Measurements from ENCODE around the gene EED. TPM values are rescaled to one million over a fixed set of nuclear protein-coding genes. Genes with fewer than 3 reads are reported as not detected.

EED gene
- polyA plus RNA-seq, 1 donor (not counting 4 experiments of a cell fraction or from before 2014, with no cell fraction given), result 28.5 TPM

DNA sequence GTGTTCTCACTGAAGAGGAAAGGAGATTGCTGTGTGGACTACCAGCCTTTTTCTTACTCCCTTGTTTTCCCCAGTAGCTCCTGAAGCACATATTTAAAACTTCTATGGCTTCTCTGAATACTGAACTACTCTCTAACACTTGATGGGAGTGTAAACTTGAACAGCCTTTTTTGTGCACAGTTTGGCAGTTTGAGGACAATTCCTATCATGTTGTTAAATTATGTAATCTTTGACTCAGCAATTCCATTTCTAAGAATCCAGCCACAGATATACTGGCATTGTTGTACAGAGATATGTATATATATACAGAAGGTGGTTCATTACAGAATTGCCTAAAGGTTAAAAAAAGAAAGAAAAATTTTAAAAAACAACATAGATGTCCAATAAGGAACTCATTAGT, 47.1 kb upstream of the EED start:
- H3K79me2 ChIP-seq (ENCODE audit: control insufficient read depth, insufficient read depth, low read length), result no peaks in the 10 kb centered on the region
- H3K27me3 ChIP-seq (ENCODE audit: control insufficient read depth, extremely low read depth, insufficient read depth, low read length), result no peaks in the 10 kb centered on the region
- peaks cover 24% of the 10 kb centered on the region for H3K4me1 ChIP-seq (ENCODE audit: control insufficient read depth, extremely low read depth, insufficient read depth, low read length)
- no peak overlapping the region for H3K9ac ChIP-seq (ENCODE audit: control insufficient read depth, extremely low read depth, insufficient read depth, low read length)
- FAIRE-seq, result no peak
- no peaks in the 10 kb centered on the region for H4K20me1 ChIP-seq (ENCODE audit: control insufficient read depth, extremely low read depth, insufficient read depth, low read length)
- DNase-seq (ENCODE audit: low read depth, low spot score), result no peak
- dilution Hi-C loops (cut with MboI; ENCODE audit: extremely low pct_ligation_motif_present, low sequenced_read_pairs), result no loop called here
- H3K4me2 ChIP-seq (ENCODE audit: control insufficient read depth, extremely low read depth, insufficient read depth, low read depth, low read length), result no peak overlapping the region
- TF ChIP-seq CTCF (optimal IDR thresholded peaks at IDR 0.05 in 1 of 3, IDR thresholded peaks at IDR 0.05 in 1 of 3, conservative IDR thresholded peaks at IDR 0.05 in 1 of 3; ENCODE audit: extremely low read depth in 1 of 3, insufficient read depth in 2 of 3, low read length in 3 of 3) (no peak), EZH2 (IDR thresholded peaks at IDR 0.05; ENCODE audit: low read length) (no peak)
- no peak overlapping the region for H3K27ac ChIP-seq (ENCODE audit: control insufficient read depth, insufficient read depth, low read length)
- H3K36me3 ChIP-seq (ENCODE audit: control insufficient read depth in 2 of 2, extremely low read depth in 1 of 2, insufficient read depth in 2 of 2, low read length in 2 of 2), result no peaks in the 10 kb centered on the region
- H2AFZ ChIP-seq (ENCODE audit: control insufficient read depth, low read length), result no peak overlapping the region
- no peak overlapping the region for H3K4me3 ChIP-seq (ENCODE audit: control insufficient read depth in 2 of 3, extremely low read depth in 1 of 3, insufficient read depth in 2 of 3, low read depth in 1 of 3, low read length in 3 of 3)
- no peaks in the 10 kb centered on the region for H3K9me1 ChIP-seq (ENCODE audit: control insufficient read depth, extremely low read depth, insufficient read depth, low read length)
- H3K9me3 ChIP-seq (ENCODE audit: control insufficient read depth, low read depth, low read length), result no peaks in the 10 kb centered on the region

GRCh38 chr11:86198139-86198538, 46.4 kb upstream of the EED start:
- Histone ChIP-seq H4K20me1 (ENCODE audit: control insufficient read depth, extremely low read depth, insufficient read depth, low read length) (no peaks in the 10 kb centered on the region), H3K27ac (ENCODE audit: control insufficient read depth, insufficient read depth, low read length) (no peak overlapping the region), H3K27me3 (ENCODE audit: control insufficient read depth, extremely low read depth, insufficient read depth, low read length) (no peaks in the 10 kb centered on the region), H3K4me3 (ENCODE audit: control insufficient read depth in 2 of 3, extremely low read depth in 1 of 3, insufficient read depth in 2 of 3, low read depth in 1 of 3, low read length in 3 of 3) (no peak overlapping the region), H3K9me3 (ENCODE audit: control insufficient read depth, low read depth, low read length) (no peaks in the 10 kb centered on the region), H3K4me1 (ENCODE audit: control insufficient read depth, extremely low read depth, insufficient read depth, low read length) (peaks cover 20% of the 10 kb centered on the region), H3K9me1 (ENCODE audit: control insufficient read depth, extremely low read depth, insufficient read depth, low read length) (no peaks in the 10 kb centered on the region), H3K79me2 (ENCODE audit: control insufficient read depth, insufficient read depth, low read length) (no peaks in the 10 kb centered on the region), H3K36me3 (ENCODE audit: control insufficient read depth in 2 of 2, extremely low read depth in 1 of 2, insufficient read depth in 2 of 2, low read length in 2 of 2) (no peaks in the 10 kb centered on the region), H3K9ac (ENCODE audit: control insufficient read depth, extremely low read depth, insufficient read depth, low read length) (no peak overlapping the region), H3K4me2 (ENCODE audit: control insufficient read depth, extremely low read depth, insufficient read depth, low read depth, low read length) (no peak overlapping the region), H2AFZ (ENCODE audit: control insufficient read depth, low read length) (no peak overlapping the region)
- dilution Hi-C loops (cut with MboI; ENCODE audit: extremely low pct_ligation_motif_present, low sequenced_read_pairs), result no loop called here
- TF ChIP-seq EZH2 (IDR thresholded peaks at IDR 0.05; ENCODE audit: low read length) (no peak), CTCF (optimal IDR thresholded peaks at IDR 0.05 in 1 of 3, IDR thresholded peaks at IDR 0.05 in 1 of 3, conservative IDR thresholded peaks at IDR 0.05 in 1 of 3; ENCODE audit: extremely low read depth in 1 of 3, insufficient read depth in 2 of 3, low read length in 3 of 3) (no peak)
- FAIRE-seq (no peak), DNase-seq (ENCODE audit: low read depth, low spot score) (no peak)
